Measurements from ENCODE around the gene ADGRD1.

The ADGRD1 gene

DNA sequence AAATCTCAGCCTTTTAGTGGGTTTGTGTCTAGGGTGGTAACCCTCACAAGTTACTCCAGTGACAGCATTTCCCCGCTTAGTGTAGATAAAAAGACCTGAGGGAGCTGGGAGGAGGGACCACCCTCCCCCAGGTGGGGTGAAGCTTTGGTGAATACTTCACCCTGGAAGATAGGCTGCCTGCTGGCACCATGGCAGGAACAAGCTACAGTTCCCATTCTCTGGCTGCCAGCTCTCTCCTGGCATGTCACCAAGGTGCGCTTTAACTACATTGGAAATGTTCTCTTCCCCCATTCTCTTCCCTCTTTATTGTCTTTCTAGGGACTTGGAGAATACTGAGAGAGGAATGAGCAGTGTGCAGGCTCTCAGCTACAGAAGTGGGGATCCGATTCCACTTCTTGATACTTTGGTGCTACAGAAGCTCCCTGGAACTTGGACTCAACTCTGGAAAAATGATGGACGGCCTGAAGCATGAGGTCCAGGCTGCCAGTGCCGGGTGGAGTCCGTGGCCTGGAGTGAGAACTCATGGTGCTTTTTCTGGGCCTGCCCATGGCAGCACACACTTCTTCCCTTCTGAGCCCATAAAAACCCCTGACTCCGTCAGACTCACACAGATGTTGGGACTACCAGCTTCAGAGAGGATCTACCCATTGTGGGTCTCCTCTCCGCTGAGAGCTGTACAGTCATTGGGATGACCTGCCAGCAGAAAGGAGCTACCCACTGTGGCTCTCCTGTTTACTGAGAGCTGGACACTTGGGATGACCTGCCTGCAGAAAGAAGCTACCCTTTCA lies 198.0 kb downstream of the ADGRD1 start:
- DNase-seq (ENCODE audit: low read depth in 2 of 2, low spot score in 1 of 2): no peak

DNA sequence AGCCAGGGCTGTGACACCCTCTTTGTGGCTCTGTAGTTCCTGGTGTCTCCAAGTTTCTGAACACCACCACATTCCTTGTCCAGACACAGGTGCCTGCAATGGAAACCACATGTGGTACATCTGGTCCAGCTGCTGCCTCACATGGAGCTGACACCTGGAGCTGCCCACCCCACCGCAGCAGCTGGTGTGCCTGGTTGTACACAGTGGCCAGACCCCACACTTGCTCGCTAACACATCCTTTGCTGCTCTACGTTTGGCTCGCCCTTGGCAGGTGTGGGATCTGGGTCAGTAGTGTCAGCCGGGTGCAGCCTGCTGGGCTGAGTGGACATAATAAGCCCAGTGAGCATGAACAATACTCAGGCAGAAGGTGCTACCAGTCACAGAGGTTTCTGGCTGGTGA lies 198.9 kb downstream of the ADGRD1 start:
- no peak for DNase-seq (ENCODE audit: low read depth in 2 of 2, low spot score in 1 of 2)

DNA sequence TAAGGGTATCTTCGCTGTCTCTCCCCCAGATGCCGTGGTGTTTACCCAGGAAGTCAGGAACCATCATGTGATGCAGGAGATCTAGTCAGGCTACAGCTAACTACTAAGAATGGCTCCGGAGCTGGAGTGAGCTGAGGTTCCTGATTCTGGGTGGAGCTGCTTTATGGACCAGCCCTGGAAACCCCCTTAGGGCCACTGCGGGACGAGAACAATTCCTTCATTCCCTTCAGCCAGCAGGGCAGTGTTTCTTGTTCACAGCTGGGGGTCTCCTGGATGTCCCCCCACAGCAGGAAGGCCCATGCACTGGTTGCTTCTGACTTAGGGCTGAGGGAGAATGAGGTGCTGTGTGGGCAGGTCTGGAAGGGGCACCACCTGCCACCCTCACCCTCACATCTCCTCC lies 199.3 kb downstream of the ADGRD1 start:
- no peak for DNase-seq (ENCODE audit: low read depth in 2 of 2, low spot score in 1 of 2)

DNA sequence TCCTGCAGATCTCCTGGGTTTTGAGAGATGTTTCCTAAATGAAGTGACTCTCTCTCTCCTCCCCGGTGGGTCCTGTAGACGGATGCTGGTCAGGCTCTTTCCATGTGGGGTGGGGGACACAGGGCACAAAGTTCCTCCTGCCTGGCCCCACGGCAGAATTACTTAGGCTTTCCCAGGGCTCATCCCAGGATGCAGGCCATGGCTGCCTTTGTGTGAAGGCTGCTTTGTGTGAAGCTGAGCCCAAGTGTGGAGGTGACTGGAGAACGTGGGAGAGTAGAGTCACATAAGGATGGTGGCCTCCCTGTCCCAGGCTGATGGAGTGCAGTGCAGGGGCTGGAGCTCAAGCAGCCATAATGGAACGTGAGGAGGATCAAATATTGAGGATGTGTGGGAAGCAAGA lies 200.2 kb downstream of the ADGRD1 start:
- no peak for DNase-seq (ENCODE audit: low read depth in 2 of 2, low spot score in 1 of 2)

DNA sequence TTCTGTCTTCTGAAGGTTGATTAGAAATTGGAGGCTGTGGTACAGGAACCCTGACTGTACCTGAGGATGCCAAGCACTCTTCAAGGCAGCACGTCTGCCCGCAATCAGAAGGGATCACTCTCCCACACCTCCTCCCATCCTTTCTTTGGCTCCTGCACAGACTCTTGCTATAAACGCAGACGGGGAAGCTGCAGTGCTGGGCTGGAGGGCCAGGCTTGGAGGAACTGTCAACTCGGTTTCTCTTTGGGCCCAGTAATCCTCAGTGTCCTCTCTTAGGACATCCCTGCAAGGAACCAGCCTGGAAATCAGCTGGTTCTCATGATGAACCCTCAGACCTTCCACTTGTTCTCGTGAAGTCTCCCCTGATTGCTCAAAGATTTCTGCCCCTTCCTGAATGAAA lies 201.4 kb downstream of the ADGRD1 start:
- no peak for DNase-seq (ENCODE audit: low read depth in 2 of 2, low spot score in 1 of 2)

DNA sequence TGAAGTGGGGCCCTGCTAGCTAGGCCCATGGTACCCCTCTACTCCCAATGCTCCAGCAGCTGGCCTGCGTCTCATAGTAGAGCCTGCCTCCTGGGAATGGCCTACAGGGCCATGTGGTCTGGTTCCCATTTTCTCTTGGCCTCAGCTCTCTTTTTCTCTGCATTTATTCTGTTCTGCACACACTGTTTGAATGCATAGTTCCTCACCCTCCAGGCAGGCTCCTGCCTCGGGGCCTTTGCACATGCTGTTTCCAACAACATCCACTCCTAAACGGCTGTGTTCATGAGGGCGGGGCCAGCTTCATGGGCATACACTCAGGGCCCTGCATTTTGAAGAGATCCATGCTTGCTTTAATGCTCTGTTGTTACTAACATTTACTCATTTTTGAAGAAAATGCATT lies 204.0 kb downstream of the ADGRD1 start:
- no peak for DNase-seq (ENCODE audit: low read depth in 2 of 2, low spot score in 1 of 2)

DNA sequence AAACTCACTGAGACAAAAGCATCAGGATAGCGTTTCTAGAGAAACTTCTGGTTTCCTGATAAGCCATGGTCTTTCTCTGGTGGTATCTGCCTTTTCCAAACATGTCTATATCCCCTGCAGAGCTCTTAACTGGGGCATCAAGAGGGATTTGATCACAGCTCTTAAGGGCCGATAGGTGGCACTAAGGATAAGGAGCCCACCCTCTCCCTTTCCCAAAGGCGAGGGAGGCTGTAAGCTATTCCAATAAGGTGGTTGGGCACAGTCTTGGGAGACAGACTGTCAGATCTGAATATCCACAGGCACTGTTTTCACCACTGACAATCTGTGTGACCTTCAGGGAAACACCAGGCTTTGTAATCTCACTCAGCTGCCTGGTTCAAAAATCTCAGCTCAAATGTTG lies 206.0 kb downstream of the ADGRD1 start:
- no peak for DNase-seq (ENCODE audit: low read depth in 2 of 2, low spot score in 1 of 2)

DNA sequence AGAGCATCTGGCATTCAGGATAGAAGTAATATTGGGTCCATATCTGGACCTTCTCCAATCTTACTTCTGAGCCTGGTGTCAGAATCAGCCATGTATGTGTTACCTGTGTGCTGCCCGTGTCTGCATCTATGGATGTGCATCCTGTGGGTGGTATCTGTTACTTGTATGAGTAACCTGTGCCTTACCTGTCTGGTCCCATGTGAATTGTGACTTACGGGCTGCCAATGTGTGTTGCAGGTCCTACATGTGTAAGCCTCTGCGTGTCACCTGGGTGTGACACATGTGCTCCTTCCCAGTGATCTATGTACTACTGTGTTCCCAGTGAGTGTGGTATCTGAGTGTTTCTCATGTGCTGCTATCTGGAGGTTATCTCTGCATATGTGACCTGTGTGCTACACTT lies 208.4 kb downstream of the ADGRD1 start:
- DNase-seq (ENCODE audit: low read depth in 2 of 2, low spot score in 1 of 2): no peak

DNA sequence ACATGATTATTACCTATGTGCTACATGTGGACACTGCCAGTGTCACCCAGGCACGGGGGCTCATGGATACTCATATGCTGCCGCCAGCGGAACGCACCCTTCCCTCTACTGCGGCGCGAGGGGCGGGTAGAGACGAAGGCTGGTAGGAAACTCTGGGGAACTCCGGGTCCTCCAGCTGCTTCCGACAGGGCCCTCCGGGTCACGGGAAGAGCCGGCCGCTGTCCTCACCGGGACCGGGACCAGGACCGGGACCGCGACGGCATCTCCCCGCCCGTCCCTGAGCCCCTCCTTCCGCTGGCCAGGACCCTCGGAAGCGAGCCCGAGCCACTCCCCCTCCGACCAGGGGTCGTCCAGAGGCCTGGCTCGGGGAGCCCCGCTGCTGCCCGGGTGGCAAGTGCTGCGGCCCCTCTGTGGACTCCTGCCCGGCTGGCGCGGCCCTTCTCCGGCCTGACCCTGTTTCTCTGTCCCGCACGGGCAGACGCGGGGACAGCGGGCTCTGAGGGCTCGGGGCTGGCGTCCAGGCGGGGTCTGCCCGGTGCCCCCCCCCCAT lies 209.6 kb downstream of the ADGRD1 start:
- DNase-seq (ENCODE audit: low read depth in 2 of 2, low spot score in 1 of 2): no peak

DNA sequence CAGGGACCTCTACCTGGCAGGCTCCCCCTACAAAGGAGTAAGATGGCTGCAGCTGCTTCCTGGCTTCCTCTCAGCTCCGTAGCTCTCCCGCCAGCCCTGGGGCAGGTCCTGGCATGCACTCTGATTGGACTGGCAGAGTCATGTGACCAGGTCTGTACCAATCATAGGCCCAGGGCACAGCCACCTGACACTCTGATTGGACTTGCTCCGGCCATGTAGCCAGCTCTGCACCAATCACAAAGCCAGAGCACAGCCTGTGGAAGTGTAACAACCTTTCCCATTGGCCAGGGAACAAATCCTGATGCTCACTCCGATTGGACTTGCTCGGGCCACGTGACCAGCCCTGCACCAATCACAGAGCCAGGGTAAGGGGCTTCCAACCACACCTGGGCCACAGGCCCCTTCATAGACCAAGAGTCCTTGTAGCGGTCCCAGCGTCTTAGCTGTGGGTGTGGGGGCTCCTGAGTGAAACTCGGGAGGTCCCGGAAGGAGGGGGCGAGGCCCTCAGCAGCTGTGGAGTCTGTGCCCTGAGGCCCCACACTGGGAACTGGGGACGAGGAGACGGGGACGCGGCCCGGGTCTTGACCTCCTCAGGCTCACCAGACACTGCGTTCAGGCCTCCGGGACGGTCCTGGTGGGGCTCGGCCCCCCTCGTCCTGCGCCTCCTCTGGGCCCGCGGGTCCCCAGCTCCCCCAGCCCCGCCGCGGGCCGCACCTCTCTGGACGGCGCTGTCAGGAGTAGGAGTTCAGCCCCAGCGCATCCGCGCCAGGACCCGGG lies 210.6 kb downstream of the ADGRD1 start:
- DNase-seq (ENCODE audit: low read depth in 2 of 2, low spot score in 1 of 2): no peak

DNA sequence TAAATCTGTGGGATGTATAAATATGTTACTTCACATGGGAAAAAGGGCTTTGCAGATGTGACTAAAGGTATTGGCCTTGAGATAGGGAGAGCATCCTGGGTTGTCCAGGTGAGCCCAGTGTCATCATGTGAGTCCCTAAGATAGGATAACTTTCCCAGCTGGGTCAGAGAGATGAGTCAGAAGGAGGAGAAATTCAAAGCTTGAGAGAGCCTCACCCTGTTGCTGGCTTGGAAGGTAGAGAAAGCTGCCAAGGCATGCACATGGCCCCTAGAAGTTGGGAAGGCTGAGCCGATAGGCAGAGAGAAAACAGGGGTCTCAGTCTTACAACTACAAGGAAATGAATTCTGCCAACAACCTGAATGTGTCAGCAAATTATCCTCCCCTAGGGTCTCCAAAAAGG lies 213.0 kb downstream of the ADGRD1 start:
- DNase-seq (ENCODE audit: low read depth in 2 of 2, low spot score in 1 of 2): no peak

DNA sequence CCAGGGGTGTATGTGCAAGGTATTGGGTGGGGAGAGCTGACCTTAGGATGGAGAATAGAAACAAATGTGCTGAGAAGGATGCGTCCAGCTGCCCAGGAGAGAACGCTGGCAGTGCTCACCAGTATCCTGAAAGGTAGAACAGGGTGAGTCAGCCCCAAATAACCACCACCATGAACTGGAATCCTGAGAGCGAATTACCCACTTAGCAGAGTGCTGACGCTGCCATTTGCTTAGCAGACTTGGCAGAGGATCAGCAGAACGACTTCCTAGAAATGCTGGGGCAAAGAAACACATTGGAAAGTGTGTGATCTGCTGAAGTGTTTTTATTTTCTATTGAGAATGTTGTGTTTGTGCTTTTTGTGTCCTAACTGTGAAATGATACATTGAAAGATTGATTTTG lies 213.6 kb downstream of the ADGRD1 start:
- DNase-seq (ENCODE audit: low read depth in 2 of 2, low spot score in 1 of 2): no peak

DNA sequence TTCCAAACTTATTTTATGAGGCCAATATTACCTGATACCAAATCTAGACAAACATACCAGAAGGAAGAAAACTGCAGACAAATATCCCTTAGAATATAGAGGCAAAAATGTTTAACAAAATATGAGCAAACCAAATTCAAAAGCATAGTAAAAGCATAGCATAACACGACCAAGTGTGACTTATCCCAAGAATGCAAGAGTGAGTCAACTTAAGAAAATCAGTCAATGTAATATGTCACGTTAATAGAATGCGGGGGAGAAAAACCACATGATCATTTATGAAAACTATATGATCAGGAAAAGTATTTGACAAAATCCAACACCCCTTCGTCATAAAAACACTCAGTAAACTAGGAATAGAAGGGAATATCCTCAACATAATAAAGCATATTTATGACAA lies 217.3 kb downstream of the ADGRD1 start:
- DNase-seq (ENCODE audit: low read depth in 2 of 2, low spot score in 1 of 2): no peak

DNA sequence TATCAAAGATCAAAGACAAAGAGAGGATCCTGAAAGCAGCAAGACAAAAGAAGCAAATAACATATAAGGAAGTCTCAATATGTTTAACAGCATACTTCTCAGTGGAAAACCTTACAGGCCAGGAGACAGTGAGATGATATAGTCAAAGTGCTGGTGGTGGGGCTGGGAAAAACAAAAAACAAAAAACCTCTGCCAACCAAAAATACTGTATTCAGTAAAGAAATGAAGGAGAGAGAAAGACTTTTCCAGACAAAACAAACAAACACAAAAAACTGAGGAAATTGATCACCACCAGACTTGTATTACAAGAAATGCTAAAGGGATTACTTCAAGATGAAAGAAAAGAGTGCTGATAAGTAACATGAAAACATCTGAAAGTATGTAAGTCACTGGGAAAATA lies 221.2 kb downstream of the ADGRD1 start:
- DNase-seq (ENCODE audit: low read depth in 2 of 2, low spot score in 1 of 2): no peak

DNA sequence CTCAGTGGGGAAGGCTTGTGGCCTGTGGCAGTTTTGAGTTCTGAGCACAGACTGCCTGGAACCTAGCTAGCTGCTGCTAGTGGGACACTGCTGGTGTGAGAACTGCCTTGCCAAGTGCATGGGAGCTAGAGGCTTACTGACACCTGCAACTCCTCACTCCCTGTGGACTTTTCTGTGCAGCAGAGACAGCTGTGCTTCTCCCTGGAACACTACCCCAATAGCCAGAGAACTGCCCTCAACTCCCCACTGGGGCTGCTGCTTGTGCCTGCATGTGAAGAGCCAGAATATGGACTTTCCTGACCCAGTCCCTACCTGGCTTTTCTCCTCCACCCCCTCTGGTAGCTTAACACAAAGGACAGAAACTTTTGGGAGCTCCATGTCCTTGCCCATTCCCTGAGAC lies 222.6 kb downstream of the ADGRD1 start:
- DNase-seq (ENCODE audit: low read depth in 2 of 2, low spot score in 1 of 2): no peak

DNA sequence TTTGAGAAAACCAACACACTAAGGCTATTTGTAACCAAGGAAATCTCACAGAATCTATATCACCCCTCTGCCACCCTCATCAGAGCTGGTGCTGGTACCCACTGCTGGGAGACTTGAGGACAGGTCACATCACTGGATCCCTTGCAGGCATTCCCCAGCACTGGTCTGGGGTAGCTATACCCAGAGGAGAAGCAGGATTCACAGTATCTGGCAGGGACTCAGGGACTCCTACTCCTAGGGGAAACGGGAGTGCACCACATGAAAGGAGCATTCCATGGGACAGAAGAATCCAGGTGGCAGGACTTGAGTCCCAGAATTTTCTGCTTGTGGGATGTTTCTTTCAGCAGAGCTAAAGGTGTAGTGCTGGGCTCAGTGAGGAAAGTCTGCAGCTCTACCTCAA lies 223.2 kb downstream of the ADGRD1 start:
- DNase-seq (ENCODE audit: low read depth in 2 of 2, low spot score in 1 of 2): no peak

DNA sequence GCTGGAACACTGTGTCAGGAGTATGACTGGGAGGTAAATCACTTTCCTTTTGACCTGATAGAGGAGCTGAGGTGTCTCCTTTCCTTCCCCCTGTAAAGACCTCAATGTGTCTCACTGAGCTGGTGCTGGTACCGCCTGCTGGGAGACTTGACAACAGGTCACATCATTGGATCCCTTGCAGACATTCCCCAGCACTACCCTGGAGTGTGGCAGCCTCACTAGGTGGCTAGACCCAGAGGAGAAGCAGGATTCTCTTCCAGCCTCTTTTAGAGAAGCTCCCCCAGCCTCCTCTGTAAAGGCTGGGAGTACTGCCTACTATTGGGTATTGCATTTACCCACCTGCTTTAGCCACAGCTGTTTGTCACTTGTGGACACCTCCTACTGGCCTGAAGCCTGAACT lies 223.9 kb downstream of the ADGRD1 start:
- DNase-seq (ENCODE audit: low read depth in 2 of 2, low spot score in 1 of 2): no peak

DNA sequence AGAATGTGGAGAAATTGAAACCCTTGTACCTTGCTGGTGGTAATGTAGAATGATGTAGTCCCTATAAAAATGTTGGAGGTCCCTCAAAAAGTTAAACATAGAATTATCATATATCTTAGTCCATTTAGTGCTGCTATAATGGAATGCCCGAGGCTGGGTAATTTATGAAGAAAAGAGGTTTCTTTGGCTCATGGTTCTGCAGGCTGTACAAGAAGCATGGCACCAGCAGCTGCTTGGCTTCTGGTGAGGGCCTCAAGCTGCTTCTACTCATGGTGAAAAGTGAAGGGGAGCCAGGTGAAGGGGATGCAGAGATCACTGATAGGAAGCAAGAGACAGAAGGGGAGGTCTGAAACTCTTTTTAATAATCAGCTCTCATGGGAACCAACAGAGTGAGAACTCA lies 233.9 kb downstream of the ADGRD1 start:
- DNase-seq (ENCODE audit: low read depth in 2 of 2, low spot score in 1 of 2): no peak

DNA sequence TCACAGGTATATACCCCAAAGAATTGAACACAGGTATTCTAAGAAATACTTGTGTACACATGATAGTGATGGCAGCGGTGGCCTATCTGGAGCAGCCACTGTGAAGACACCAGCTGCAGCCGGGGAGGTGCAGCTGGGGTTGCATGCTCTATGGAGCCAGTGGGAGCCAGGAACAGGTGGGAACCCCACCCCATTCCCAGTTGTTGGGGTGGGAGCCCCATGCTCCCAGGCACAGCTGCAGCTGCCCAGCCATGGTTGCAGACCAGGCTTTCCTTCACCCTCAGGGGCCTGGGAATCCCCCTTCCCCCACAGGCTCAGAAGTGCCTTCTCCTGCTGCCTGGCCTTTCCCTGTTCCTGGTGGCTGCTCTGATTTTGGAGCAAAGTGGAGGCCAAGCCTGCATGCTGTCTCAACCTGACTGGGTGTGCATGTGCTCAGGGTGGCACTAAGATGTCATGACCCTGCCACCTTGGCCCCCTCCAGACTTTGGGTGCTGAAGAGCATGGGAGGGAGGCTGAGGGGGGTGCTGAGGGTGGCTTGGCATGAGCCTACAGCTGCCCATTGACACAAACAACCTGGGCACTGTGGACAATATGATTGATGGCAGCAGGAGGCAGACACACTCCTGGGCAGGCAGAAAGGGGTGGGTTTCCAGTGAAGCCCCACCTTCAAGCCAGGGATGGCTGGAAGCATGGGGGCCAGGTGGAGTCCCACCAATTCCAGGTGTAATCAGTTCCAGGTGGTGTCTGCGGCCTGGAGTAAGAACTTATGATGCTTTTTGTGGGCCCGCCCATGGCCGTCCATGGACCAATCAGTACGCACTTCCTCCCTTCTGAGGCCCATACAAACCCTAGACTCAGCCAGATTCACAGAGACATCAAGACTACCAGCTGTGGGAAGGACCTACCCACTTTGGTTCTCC lies 234.7 kb downstream of the ADGRD1 start:
- no peak for DNase-seq (ENCODE audit: low read depth in 2 of 2, low spot score in 1 of 2)

DNA sequence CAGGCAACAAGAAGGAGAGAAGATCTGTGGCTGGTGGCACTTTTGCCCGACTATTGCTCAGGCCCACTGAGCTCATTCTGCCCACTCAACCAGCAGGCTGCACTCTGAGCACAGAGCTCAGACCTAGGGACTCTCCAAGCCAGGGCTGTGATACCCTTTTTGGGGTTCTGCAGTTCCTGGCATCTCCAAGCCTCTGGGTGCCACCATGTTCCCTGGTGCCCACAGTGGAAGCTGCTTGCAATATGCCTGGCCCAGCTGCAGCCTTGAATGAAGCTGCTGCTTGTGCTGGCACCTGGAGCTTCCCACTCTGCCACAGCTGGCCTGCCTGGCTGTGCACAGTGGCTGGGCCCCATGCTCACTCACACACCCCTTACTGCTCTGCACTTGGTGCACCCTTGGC lies 236.1 kb downstream of the ADGRD1 start:
- DNase-seq (ENCODE audit: low read depth in 2 of 2, low spot score in 1 of 2): no peak

DNA sequence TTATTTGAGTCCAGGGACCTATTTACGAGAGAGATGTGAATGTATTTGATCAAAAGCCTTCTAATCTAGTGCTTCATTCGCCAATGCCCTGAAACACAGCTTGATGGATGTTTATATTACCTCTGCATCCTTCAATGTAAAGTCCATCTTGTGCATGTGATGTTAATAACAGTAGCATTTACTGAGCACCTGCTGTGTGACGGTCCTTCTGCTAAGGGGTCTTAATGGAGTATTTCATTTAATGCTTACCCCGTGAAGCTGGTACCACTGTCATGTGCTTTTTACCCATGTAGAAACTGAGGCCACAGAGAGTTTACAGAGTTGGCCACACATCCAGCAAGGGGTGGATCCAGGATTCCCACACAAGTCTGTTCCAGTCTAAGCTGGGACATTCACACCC lies 237.3 kb downstream of the ADGRD1 start:
- no peak for DNase-seq (ENCODE audit: low read depth in 2 of 2, low spot score in 1 of 2)
